Muscle of leg (tissue), 11 donors: ENCODE results near the gene ZNF277. TPM values are rescaled to one million over a fixed set of nuclear protein-coding genes. Genes with fewer than 3 reads are reported as not detected.

Source experiments
- DNase-seq: peaks from one replicate; pipeline ENCODE4 v3.0.0; 2013
- H3K27ac ChIP-seq: one replicate; pipeline ENCODE4 v1.5.1; 2013; ENCODE audit warnings: mild to moderate bottlenecking, low read length, control low read depth
- H3K27me3 ChIP-seq: one replicate; pipeline ENCODE4 v1.6.1; 2013; ENCODE audit warnings: low read length; ENCODE audit not compliant: control insufficient read depth, insufficient read depth
- H3K36me3 ChIP-seq: one replicate; pipeline ENCODE4 v1.6.1; 2013; ENCODE audit warnings: low read length; ENCODE audit not compliant: control insufficient read depth, insufficient read depth
- H3K4me1 ChIP-seq: one replicate; pipeline ENCODE4 v1.6.1; 2013; ENCODE audit warnings: low read length; ENCODE audit not compliant: control insufficient read depth, insufficient read depth
- H3K4me3 ChIP-seq: one replicate; pipeline ENCODE4 v1.5.1; 2013; ENCODE audit warnings: low read length, control low read depth
- H3K9me3 ChIP-seq: replicated peaks from 2 replicates; pipeline ENCODE4 v1.6.1; 2013; ENCODE audit warnings: low read depth, low read length; ENCODE audit not compliant: control insufficient read depth
- WGBS: methylation state at CpG from one replicate; pipeline ENCODE4 v1.1.5; 2013; ENCODE audit warnings: missing lambda C conversion rate; ENCODE audit not compliant: insufficient coverage; 5-methylcytosine and 5-hydroxymethylcytosine counted together
- polyA plus RNA-seq, 8 donors: library from polyadenylated mRNA; unstranded; fragments of 120-200 nt; gene quantifications; one replicate each; pipeline versions ENCODE4 v1.2.1 to v1.2.3, GENCODE V29; 2013; ENCODE audit warnings: inconsistent platforms in 1 of 8, low replicate concordance in 1 of 8; ENCODE audit not compliant: insufficient read length in 8 of 8, insufficient read depth in 1 of 8
- total RNA-seq: library from RNA; stranded (reverse); fragments of 120-200 nt; gene quantifications from one replicate; pipeline ENCODE4 v1.2.4, GENCODE V29; 2013

ZNF277 gene
- total and polyA plus RNA-seq, 9 donors = 17.7 to 29.8 (median 23.5) TPM

- Histone ChIP-seq H3K4me1 (no peaks in the 10 kb centered on the region), H3K9me3 (peaks cover 3% of the 10 kb centered on the region), H3K4me3 (no peak overlapping the region), H3K27ac (no peak overlapping the region), H3K27me3 (no peaks in the 10 kb centered on the region), H3K36me3 (no peaks in the 10 kb centered on the region)
- DNase-seq = no peak
- 67% methylated on average over 1 of the region's 3 CpGs for WGBS
Observed at GRCh38 chr7:112361154-112361553, 154.7 kb downstream of the ZNF277 start.

- no peaks in the 10 kb centered on the region for H3K4me1 ChIP-seq
- no peaks in the 10 kb centered on the region for H3K36me3 ChIP-seq
- H3K4me3 ChIP-seq = no peak overlapping the region
- no CpG with 5 or more reads among the region's 2 CpGs for WGBS
- no peak for DNase-seq
- peaks cover 3% of the 10 kb centered on the region for H3K9me3 ChIP-seq
- H3K27me3 ChIP-seq = no peaks in the 10 kb centered on the region
- no peak overlapping the region for H3K27ac ChIP-seq
Observed at GRCh38 chr7:112362053-112362650, 155.7 kb downstream of the ZNF277 start.

GRCh38 chr7:112362731-112363131 lies 156.2 kb downstream of the ZNF277 start:
- H3K27me3 ChIP-seq = no peaks in the 10 kb centered on the region
- no peaks in the 10 kb centered on the region for H3K4me1 ChIP-seq
- DNase-seq = peak; percentile 17
- no peak overlapping the region for H3K4me3 ChIP-seq
- no peak overlapping the region for H3K27ac ChIP-seq
- H3K36me3 ChIP-seq = no peaks in the 10 kb centered on the region
- H3K9me3 ChIP-seq = peaks cover 3% of the 10 kb centered on the region
- 20% methylated on average over 1 of the region's 8 CpGs for WGBS

GRCh38 chr7:112364388-112364787 lies 157.9 kb downstream of the ZNF277 start:
- H3K4me3 ChIP-seq = no peak overlapping the region
- DNase-seq = no peak
- H3K36me3 ChIP-seq = no peaks in the 10 kb centered on the region
- no peaks in the 10 kb centered on the region for H3K4me1 ChIP-seq
- 82% methylated on average over 1 of the region's 1 CpG for WGBS
- peaks cover 3% of the 10 kb centered on the region for H3K9me3 ChIP-seq
- H3K27me3 ChIP-seq = no peaks in the 10 kb centered on the region
- H3K27ac ChIP-seq = no peak overlapping the region

- Histone ChIP-seq H3K9me3 (no peaks in the 10 kb centered on the region), H3K36me3 (no peaks in the 10 kb centered on the region), H3K4me3 (no peak overlapping the region), H3K27ac (no peak overlapping the region), H3K27me3 (no peaks in the 10 kb centered on the region), H3K4me1 (no peaks in the 10 kb centered on the region)
- 88% methylated on average over 3 of the region's 3 CpGs for WGBS
- no peak for DNase-seq
Observed at GRCh38 chr7:112365551-112365950, 159.1 kb downstream of the ZNF277 start.

- DNase-seq = no peak
- Histone ChIP-seq H3K4me1 (no peaks in the 10 kb centered on the region), H3K27ac (no peak overlapping the region), H3K9me3 (no peaks in the 10 kb centered on the region), H3K27me3 (no peaks in the 10 kb centered on the region), H3K36me3 (no peaks in the 10 kb centered on the region), H3K4me3 (no peak overlapping the region)
- no CpG with 5 or more reads among the region's 1 CpG for WGBS
Observed at GRCh38 chr7:112366886-112367285, 160.4 kb downstream of the ZNF277 start.

GRCh38 chr7:112370436-112370835 lies 163.9 kb downstream of the ZNF277 start:
- Histone ChIP-seq H3K4me3 (no peak overlapping the region), H3K4me1 (no peaks in the 10 kb centered on the region), H3K27ac (no peak overlapping the region), H3K36me3 (no peaks in the 10 kb centered on the region), H3K9me3 (no peaks in the 10 kb centered on the region), H3K27me3 (no peaks in the 10 kb centered on the region)
- no peak for DNase-seq
- 56% methylated on average over 1 of the region's 2 CpGs for WGBS

- H3K27me3 ChIP-seq = no peaks in the 10 kb centered on the region
- H3K4me1 ChIP-seq = no peaks in the 10 kb centered on the region
- no peak overlapping the region for H3K4me3 ChIP-seq
- DNase-seq = no peak
- no peaks in the 10 kb centered on the region for H3K9me3 ChIP-seq
- WGBS = 60% methylated on average over 1 of the region's 2 CpGs
- no peaks in the 10 kb centered on the region for H3K36me3 ChIP-seq
- no peak overlapping the region for H3K27ac ChIP-seq
Observed at GRCh38 chr7:112371701-112372100, 165.2 kb downstream of the ZNF277 start.

GRCh38 chr7:112372101-112372500 lies 165.6 kb downstream of the ZNF277 start:
- no peak for DNase-seq
- no peaks in the 10 kb centered on the region for H3K9me3 ChIP-seq
- H3K27me3 ChIP-seq = no peaks in the 10 kb centered on the region
- H3K4me1 ChIP-seq = no peaks in the 10 kb centered on the region
- H3K27ac ChIP-seq = no peak overlapping the region
- H3K36me3 ChIP-seq = no peaks in the 10 kb centered on the region
- WGBS = no CpG with 5 or more reads among the region's 1 CpG
- no peak overlapping the region for H3K4me3 ChIP-seq

GRCh38 chr7:112377593-112377992 lies 171.1 kb downstream of the ZNF277 start:
- no peak overlapping the region for H3K27ac ChIP-seq
- no peak for DNase-seq
- H3K9me3 ChIP-seq = no peaks in the 10 kb centered on the region
- WGBS = no CpG with 5 or more reads among the region's 1 CpG
- H3K4me1 ChIP-seq = no peaks in the 10 kb centered on the region
- H3K36me3 ChIP-seq = no peaks in the 10 kb centered on the region
- H3K27me3 ChIP-seq = no peaks in the 10 kb centered on the region
- H3K4me3 ChIP-seq = no peak overlapping the region
